ENCODE results near the gene PCP4. TPM values are rescaled to one million over a fixed set of nuclear protein-coding genes. Genes with fewer than 3 reads are reported as not detected.

PCP4 gene
- total RNA-seq, 2 donors from 2014 or later, result not detected

- no peaks in the 10 kb centered on the region for H3K36me3 Mint-ChIP-seq (ENCODE audit: low read depth)
- no peaks in the 10 kb centered on the region for H3K9me3 ChIP-seq (ENCODE audit: control insufficient read depth, low read length, poor library complexity, severe bottlenecking)
- DNase-seq, result no peak
- H3K27ac Mint-ChIP-seq, result no peak overlapping the region
- no peaks in the 10 kb centered on the region for H3K4me1 Mint-ChIP-seq
- H3K4me3 Mint-ChIP-seq, result no peak overlapping the region
- no peaks in the 10 kb centered on the region for H3K27me3 Mint-ChIP-seq
- ATAC-seq, result no peak
Measured at GRCh38 chr21:39952265-39952664, 85.0 kb downstream of the PCP4 start.

DNA sequence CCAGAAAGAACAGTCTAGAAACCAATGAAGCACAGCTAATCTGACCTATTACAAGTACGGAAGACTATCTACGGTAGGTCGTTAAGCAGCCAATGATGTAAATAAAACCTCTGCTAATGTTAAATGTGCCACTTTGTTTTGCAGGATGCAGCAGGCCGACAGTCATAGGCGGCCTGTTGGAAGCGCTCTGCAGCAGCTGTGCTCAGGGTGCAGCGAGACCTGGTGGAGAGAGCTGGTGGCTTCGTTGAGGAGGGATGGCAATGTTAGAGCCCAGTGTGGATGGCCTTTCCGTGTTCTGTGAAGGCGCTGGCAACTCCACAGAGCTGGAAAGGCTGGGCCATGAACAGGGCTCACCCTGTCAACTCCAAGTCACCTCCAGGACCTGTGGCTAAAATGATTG is 87.3 kb downstream of the PCP4 start:
- Mint-ChIP-seq H3K4me1 (no peaks in the 10 kb centered on the region), H3K27ac (no peak overlapping the region), H3K4me3 (no peak overlapping the region), H3K36me3 (ENCODE audit: low read depth) (no peaks in the 10 kb centered on the region), H3K27me3 (no peaks in the 10 kb centered on the region)
- ATAC-seq (no peak), DNase-seq (no peak)
- no peaks in the 10 kb centered on the region for H3K9me3 ChIP-seq (ENCODE audit: control insufficient read depth, low read length, poor library complexity, severe bottlenecking)

- no peaks in the 10 kb centered on the region for H3K36me3 Mint-ChIP-seq (ENCODE audit: low read depth)
- ATAC-seq, result no peak
- no peaks in the 10 kb centered on the region for H3K4me1 Mint-ChIP-seq
- H3K27me3 Mint-ChIP-seq, result no peaks in the 10 kb centered on the region
- no peak overlapping the region for H3K4me3 Mint-ChIP-seq
- H3K27ac Mint-ChIP-seq, result no peak overlapping the region
- H3K9me3 ChIP-seq (ENCODE audit: control insufficient read depth, low read length, poor library complexity, severe bottlenecking), result no peaks in the 10 kb centered on the region
- no peak for DNase-seq
Measured at GRCh38 chr21:39955326-39955725, 88.1 kb downstream of the PCP4 start.

DNA sequence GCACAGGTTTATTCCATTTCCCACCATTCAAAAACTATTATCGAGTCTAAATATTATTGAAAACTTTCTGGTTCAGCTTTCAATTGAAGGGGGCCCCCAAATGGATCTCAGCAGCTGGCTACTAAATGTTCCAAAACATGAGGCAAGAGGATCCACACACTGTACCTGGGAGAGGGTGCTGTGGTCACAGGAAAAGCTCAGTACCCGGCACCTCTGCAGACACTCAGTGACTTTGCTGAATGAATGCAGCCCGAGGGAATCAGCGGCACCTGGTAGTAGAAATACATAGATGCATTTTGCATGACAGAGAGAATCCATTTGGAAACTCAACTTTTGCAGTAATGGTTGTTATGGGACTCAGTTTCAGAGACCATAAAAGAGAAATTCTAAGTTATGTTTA is 89.3 kb downstream of the PCP4 start:
- no peak for ATAC-seq
- Mint-ChIP-seq H3K27ac (no peak overlapping the region), H3K4me1 (no peaks in the 10 kb centered on the region), H3K36me3 (ENCODE audit: low read depth) (no peaks in the 10 kb centered on the region), H3K4me3 (no peak overlapping the region), H3K27me3 (no peaks in the 10 kb centered on the region)
- no peaks in the 10 kb centered on the region for H3K9me3 ChIP-seq (ENCODE audit: control insufficient read depth, low read length, poor library complexity, severe bottlenecking)
- no peak for DNase-seq

- Mint-ChIP-seq H3K36me3 (ENCODE audit: low read depth) (no peaks in the 10 kb centered on the region), H3K27ac (no peak overlapping the region), H3K27me3 (no peaks in the 10 kb centered on the region), H3K4me1 (no peaks in the 10 kb centered on the region), H3K4me3 (no peak overlapping the region)
- no peak for ATAC-seq
- H3K9me3 ChIP-seq (ENCODE audit: control insufficient read depth, low read length, poor library complexity, severe bottlenecking), result no peaks in the 10 kb centered on the region
- DNase-seq, result no peak
Measured at GRCh38 chr21:39958731-39959130, 91.5 kb downstream of the PCP4 start.

- Mint-ChIP-seq H3K4me1 (no peaks in the 10 kb centered on the region), H3K36me3 (ENCODE audit: low read depth) (no peaks in the 10 kb centered on the region), H3K27me3 (no peaks in the 10 kb centered on the region), H3K27ac (no peak overlapping the region), H3K4me3 (no peak overlapping the region)
- DNase-seq (no peak), ATAC-seq (no peak)
- no peaks in the 10 kb centered on the region for H3K9me3 ChIP-seq (ENCODE audit: control insufficient read depth, low read length, poor library complexity, severe bottlenecking)
Measured at GRCh38 chr21:39961251-39961650, 94.0 kb downstream of the PCP4 start.

- H3K27me3 Mint-ChIP-seq, result no peaks in the 10 kb centered on the region
- ATAC-seq (no peak), DNase-seq (no peak)
- H3K9me3 ChIP-seq (ENCODE audit: control insufficient read depth, low read length, poor library complexity, severe bottlenecking), result no peaks in the 10 kb centered on the region
- H3K4me3 Mint-ChIP-seq, result no peak overlapping the region
- no peak overlapping the region for H3K27ac Mint-ChIP-seq
- no peaks in the 10 kb centered on the region for H3K36me3 Mint-ChIP-seq (ENCODE audit: low read depth)
- no peaks in the 10 kb centered on the region for H3K4me1 Mint-ChIP-seq
Measured at GRCh38 chr21:39965026-39965425, 97.8 kb downstream of the PCP4 start.

GRCh38 chr21:39966786-39967185 is 99.5 kb downstream of the PCP4 start:
- Mint-ChIP-seq H3K4me1 (no peaks in the 10 kb centered on the region), H3K27ac (no peak overlapping the region), H3K36me3 (ENCODE audit: low read depth) (no peaks in the 10 kb centered on the region), H3K27me3 (no peaks in the 10 kb centered on the region), H3K4me3 (no peak overlapping the region)
- no peaks in the 10 kb centered on the region for H3K9me3 ChIP-seq (ENCODE audit: control insufficient read depth, low read length, poor library complexity, severe bottlenecking)
- ATAC-seq (no peak), DNase-seq (no peak)

GRCh38 chr21:39968010-39968409 is 100.8 kb downstream of the PCP4 start:
- H3K27ac Mint-ChIP-seq, result no peak overlapping the region
- H3K4me1 Mint-ChIP-seq, result no peaks in the 10 kb centered on the region
- DNase-seq (no peak), ATAC-seq (no peak)
- H3K4me3 Mint-ChIP-seq, result no peak overlapping the region
- H3K27me3 Mint-ChIP-seq, result no peaks in the 10 kb centered on the region
- no peaks in the 10 kb centered on the region for H3K36me3 Mint-ChIP-seq (ENCODE audit: low read depth)
- H3K9me3 ChIP-seq (ENCODE audit: control insufficient read depth, low read length, poor library complexity, severe bottlenecking), result no peaks in the 10 kb centered on the region

GRCh38 chr21:39969691-39970364 is 102.6 kb downstream of the PCP4 start:
- Mint-ChIP-seq H3K27me3 (no peaks in the 10 kb centered on the region), H3K36me3 (ENCODE audit: low read depth) (no peaks in the 10 kb centered on the region), H3K4me1 (no peaks in the 10 kb centered on the region), H3K27ac (no peak overlapping the region), H3K4me3 (no peak overlapping the region)
- ATAC-seq, result no peak
- DNase-seq, result no peak
- no peaks in the 10 kb centered on the region for H3K9me3 ChIP-seq (ENCODE audit: control insufficient read depth, low read length, poor library complexity, severe bottlenecking)

GRCh38 chr21:39971956-39972355 is 104.7 kb downstream of the PCP4 start:
- H3K36me3 Mint-ChIP-seq (ENCODE audit: low read depth), result no peaks in the 10 kb centered on the region
- H3K9me3 ChIP-seq (ENCODE audit: control insufficient read depth, low read length, poor library complexity, severe bottlenecking), result no peaks in the 10 kb centered on the region
- H3K27ac Mint-ChIP-seq, result no peak overlapping the region
- ATAC-seq, result no peak
- no peak overlapping the region for H3K4me3 Mint-ChIP-seq
- DNase-seq, result no peak
- peaks cover 5% of the 10 kb centered on the region for H3K27me3 Mint-ChIP-seq
- H3K4me1 Mint-ChIP-seq, result no peaks in the 10 kb centered on the region

DNA sequence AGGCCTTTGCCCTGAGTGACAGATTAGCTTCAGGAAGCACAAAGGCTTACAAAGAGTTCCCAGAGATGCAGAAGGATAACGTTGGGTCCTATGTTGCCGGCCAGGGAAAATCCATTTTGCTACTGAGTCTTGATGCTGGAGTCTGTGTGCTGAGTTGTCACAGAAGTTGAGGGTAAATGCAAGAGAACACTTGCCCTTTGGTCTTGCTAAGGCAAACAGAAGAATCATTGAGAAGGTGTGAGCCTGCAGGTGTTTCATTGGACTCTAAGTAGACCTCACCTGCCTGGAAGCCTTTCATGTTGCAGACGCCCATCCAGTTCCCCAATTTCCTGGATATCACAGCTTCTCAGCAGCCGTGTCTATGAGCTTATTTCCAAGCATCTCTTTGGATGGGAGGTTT is 105.2 kb downstream of the PCP4 start:
- no peaks in the 10 kb centered on the region for H3K9me3 ChIP-seq (ENCODE audit: control insufficient read depth, low read length, poor library complexity, severe bottlenecking)
- Mint-ChIP-seq H3K36me3 (ENCODE audit: low read depth) (no peaks in the 10 kb centered on the region), H3K27me3 (peaks cover 5% of the 10 kb centered on the region), H3K4me3 (no peak overlapping the region), H3K27ac (no peak overlapping the region), H3K4me1 (no peaks in the 10 kb centered on the region)
- DNase-seq (no peak), ATAC-seq (no peak)

- peaks cover 5% of the 10 kb centered on the region for H3K27me3 Mint-ChIP-seq
Measured at GRCh38 chr21:39972976-39973770, 105.9 kb downstream of the PCP4 start.

GRCh38 chr21:39976800-39977199 is 109.6 kb downstream of the PCP4 start:
- no peaks in the 10 kb centered on the region for H3K9me3 ChIP-seq (ENCODE audit: control insufficient read depth, low read length, poor library complexity, severe bottlenecking)
- Mint-ChIP-seq H3K27ac (no peak overlapping the region), H3K27me3 (peaks cover 5% of the 10 kb centered on the region), H3K36me3 (ENCODE audit: low read depth) (no peaks in the 10 kb centered on the region), H3K4me3 (no peak overlapping the region), H3K4me1 (no peaks in the 10 kb centered on the region)
- ATAC-seq, result no peak
- no peak for DNase-seq

More at GRCh38 chr21:39972976-39973770, 105.9 kb downstream of the PCP4 start:
- DNase-seq (no peak), ATAC-seq (no peak)
- Mint-ChIP-seq H3K4me3 (no peak overlapping the region), H3K27ac (no peak overlapping the region), H3K4me1 (no peaks in the 10 kb centered on the region), H3K36me3 (ENCODE audit: low read depth) (no peaks in the 10 kb centered on the region)
- H3K9me3 ChIP-seq (ENCODE audit: control insufficient read depth, low read length, poor library complexity, severe bottlenecking), result no peaks in the 10 kb centered on the region

Data from T-helper 17 cell (primary cell).